Activated CD8-positive, alpha-beta T cell treated with anti-CD3 and anti-CD28 coated beads, Interleukin-2, amount 10 ng/mL, durations not matched to agents 7 days and 5 days (primary cell): ENCODE data around the gene LRMDA. TPM values are rescaled to one million over a fixed set of nuclear protein-coding genes. Genes with fewer than 3 reads are reported as not detected.

Experiments
- ATAC-seq: fragments of 150-1000 bp; cut with Tn5 transposase; one replicate; pipeline ENCODE4 v1.10.0; 2021; ENCODE audit warnings: moderate library complexity
- CTCF ChIA-PET: fragments of 350-600 bp; sonication (Branson Sonifier 250); formaldehyde crosslinking; loops from one replicate; lab custom pipeline; 2021; ENCODE audit warnings: antibody characterized with exemption; lab: Charles Lee
- POLR2A ChIA-PET: fragments of 350-600 bp; sonication (Branson Sonifier 250); formaldehyde crosslinking; loops from one replicate; lab custom pipeline; 2021; ENCODE audit warnings: antibody characterized with exemption; lab: Charles Lee
- DNase-seq: peaks from one replicate; pipeline ENCODE4 v3.0.0-alpha.2; 2020
- H3K27ac Mint-ChIP-seq: one replicate; pipeline ENCODE4 v1.8.0; 2021; ENCODE audit warnings: mild to moderate bottlenecking, mixed read lengths
- H3K27me3 Mint-ChIP-seq: one replicate; pipeline ENCODE4 v1.8.0; 2021; ENCODE audit warnings: low read depth, mixed read lengths
- H3K36me3 Mint-ChIP-seq: one replicate; pipeline ENCODE4 v1.8.0; 2021; ENCODE audit warnings: low read depth, mixed read lengths
- H3K4me1 Mint-ChIP-seq: one replicate; pipeline ENCODE4 v1.8.0; 2021; ENCODE audit warnings: low read depth, mixed read lengths
- H3K4me3 Mint-ChIP-seq: one replicate; pipeline ENCODE4 v1.8.0; 2021; ENCODE audit warnings: mild to moderate bottlenecking, mixed read lengths
- H3K9me3 Mint-ChIP-seq: one replicate; pipeline ENCODE4 v1.8.0; 2022; ENCODE audit warnings: mixed read lengths; ENCODE audit not compliant: insufficient read depth
- total RNA-seq, 2 experiments: library from RNA; stranded (reverse); gene quantifications; one replicate each; pipeline ENCODE4 v1.2.3, GENCODE V29; 2021

Gene LRMDA
- total RNA-seq, 2 experiments from 2014 or later = not detected

DNA sequence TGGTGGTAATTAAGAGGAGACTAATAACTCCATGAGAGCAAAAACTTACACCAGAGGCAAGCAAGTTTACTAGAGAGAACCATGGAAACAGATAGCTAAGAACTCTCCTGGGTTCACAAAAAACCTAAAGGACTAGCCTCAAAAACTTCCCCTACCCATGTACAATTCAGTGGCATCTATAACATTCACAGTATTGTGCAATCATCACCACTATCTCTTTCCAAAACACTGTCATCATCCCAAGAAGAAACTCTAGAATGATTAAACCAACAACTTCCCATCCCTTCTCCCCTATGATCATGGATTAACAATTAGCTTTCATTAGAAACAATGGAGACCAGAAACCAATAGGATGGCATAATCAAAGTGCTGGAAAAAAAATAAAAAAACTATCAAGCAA is 1038.3 kb downstream of the LRMDA start:
- H3K27ac Mint-ChIP-seq = no peak overlapping the region
- H3K36me3 Mint-ChIP-seq = no peaks in the 10 kb centered on the region
- ATAC-seq = no peak
- no peaks in the 10 kb centered on the region for H3K4me1 Mint-ChIP-seq
- ChIA-PET CTCF (no interaction called here), POLR2A (no interaction called here)
- no peaks in the 10 kb centered on the region for H3K27me3 Mint-ChIP-seq
- DNase-seq = no peak
- H3K4me3 Mint-ChIP-seq = no peak overlapping the region
- H3K9me3 Mint-ChIP-seq = no peaks in the 10 kb centered on the region

DNA sequence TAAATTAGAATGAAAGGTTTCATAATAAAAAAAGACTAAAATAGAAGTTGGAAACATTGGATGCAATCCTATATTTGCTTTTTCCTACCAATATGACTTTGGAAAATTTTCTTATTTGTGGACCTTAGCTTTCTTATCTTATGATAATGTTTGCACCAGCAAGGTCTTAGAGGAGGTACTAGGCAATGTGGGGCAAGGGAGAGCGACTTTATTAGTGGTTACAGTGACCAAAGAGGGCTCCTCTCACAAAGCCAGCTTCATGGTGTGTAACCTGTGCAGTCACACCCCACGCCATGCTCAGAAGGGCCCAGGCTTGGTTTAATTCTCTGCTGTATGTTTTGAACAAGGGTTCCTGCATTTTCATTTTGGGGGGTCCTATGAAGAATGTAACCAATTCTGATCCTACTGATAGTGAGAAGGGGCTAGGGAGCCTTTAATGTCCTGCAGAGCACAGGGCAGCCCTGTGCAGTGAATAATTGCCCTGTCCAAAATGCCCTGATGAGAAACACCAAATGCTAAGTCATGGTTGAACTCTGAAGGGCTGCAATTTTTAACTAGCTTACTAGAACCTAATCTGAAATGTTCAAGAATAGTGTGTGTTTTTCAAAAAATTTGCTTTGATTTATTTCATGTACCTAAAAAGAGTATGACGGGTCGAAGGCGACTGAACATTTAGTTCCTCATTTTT is 1047.8 kb downstream of the LRMDA start:
- H3K4me1 Mint-ChIP-seq = no peaks in the 10 kb centered on the region
- H3K27me3 Mint-ChIP-seq = no peaks in the 10 kb centered on the region
- POLR2A ChIA-PET = no interaction called here
- DNase-seq (no peak), ATAC-seq (no peak)
- no peaks in the 10 kb centered on the region for H3K36me3 Mint-ChIP-seq
- H3K27ac Mint-ChIP-seq = no peak overlapping the region
- CTCF ChIA-PET = no interaction called here
- H3K4me3 Mint-ChIP-seq = no peak overlapping the region
- H3K9me3 Mint-ChIP-seq = no peaks in the 10 kb centered on the region

DNA sequence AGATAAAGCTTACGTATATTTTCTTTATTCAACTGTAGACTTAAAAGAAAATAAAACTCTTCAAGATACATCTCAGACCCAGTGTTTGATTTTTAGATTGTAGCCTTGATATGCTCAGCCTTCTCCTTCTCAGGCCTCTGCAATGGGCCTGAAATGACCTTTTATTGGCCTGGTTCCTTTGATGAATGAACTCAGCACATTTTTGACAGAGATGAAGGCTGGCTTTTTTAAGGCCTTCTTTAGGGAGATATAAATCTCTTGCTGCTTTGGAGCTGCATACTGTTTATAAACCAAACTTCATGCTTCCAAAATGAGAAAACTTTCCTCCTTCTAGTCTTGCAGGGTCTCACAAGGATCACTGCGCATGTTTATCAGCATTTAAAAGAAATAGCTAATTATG is 1049.8 kb downstream of the LRMDA start:
- Mint-ChIP-seq H3K27ac (no peak overlapping the region), H3K36me3 (no peaks in the 10 kb centered on the region), H3K4me1 (no peaks in the 10 kb centered on the region), H3K4me3 (no peak overlapping the region), H3K9me3 (no peaks in the 10 kb centered on the region), H3K27me3 (no peaks in the 10 kb centered on the region)
- ChIA-PET POLR2A (no interaction called here), CTCF (no interaction called here)
- ATAC-seq (no peak), DNase-seq (no peak)

DNA sequence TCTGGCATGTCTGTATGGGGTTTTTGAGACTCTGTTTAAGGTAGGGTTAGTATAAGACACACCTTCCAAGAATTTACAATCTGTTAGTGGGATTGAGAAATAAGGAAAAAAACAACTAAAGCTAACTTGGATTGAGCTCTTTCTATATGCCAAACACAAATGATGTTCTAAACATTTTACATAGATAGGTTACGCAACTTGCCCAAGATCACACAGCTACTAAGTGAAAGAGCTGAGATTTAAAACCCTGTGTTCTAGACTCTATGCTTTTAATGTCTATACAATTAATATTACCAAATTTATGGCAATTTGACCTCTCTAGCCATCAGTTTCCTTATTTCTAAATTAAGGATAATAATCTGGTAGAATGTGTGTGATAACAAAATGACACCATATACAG is 1056.2 kb downstream of the LRMDA start:
- no peak overlapping the region for H3K4me3 Mint-ChIP-seq
- H3K36me3 Mint-ChIP-seq = no peaks in the 10 kb centered on the region
- CTCF ChIA-PET = no interaction called here
- POLR2A ChIA-PET = no interaction called here
- H3K27me3 Mint-ChIP-seq = no peaks in the 10 kb centered on the region
- H3K4me1 Mint-ChIP-seq = no peaks in the 10 kb centered on the region
- H3K27ac Mint-ChIP-seq = no peak overlapping the region
- no peak for DNase-seq
- ATAC-seq = no peak
- H3K9me3 Mint-ChIP-seq = peaks cover 22% of the 10 kb centered on the region

DNA sequence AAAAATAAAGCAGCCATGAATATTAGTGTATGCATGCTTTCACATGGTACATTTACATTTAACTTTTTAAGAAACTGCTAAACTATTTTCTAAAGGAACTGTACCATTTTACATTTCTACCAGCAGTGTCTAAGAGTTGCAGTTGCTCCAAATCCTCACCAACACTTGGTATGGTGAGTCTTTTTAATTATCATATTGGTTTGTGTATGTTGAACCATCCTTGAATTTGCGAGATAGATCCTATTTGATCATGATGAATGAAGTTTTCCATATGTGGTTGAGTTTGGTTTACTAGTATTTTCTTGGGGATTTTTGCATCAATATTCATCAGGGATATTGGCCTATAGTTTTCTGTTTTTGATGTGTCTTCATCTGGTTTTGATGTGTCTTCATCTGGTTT is 1057.2 kb downstream of the LRMDA start:
- Mint-ChIP-seq H3K4me1 (no peaks in the 10 kb centered on the region), H3K27ac (no peak overlapping the region), H3K9me3 (peaks cover 22% of the 10 kb centered on the region), H3K36me3 (no peaks in the 10 kb centered on the region), H3K4me3 (no peak overlapping the region), H3K27me3 (no peaks in the 10 kb centered on the region)
- POLR2A ChIA-PET = no interaction called here
- CTCF ChIA-PET = no interaction called here
- DNase-seq (no peak), ATAC-seq (no peak)

DNA sequence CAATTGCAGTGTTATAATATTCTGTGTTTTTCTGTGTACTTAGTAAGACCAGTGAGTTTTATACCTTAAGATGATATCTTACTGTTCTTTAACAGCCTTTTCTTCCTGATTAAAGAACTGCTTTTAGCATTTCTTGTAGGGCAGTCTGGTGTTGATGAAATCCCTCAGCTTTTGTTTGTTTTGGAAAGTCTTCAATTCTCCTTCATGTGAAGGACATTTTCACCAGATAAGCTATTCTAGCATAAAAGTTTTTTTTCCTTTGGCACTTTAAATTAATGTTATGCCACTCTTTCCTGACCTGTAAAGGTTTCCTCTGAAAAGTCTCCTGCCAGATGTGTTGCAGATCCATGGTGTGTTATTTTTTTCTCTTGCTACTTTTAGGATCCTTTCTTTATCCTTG is 1059.8 kb downstream of the LRMDA start:
- Mint-ChIP-seq H3K36me3 (no peaks in the 10 kb centered on the region), H3K27me3 (no peaks in the 10 kb centered on the region), H3K4me1 (no peaks in the 10 kb centered on the region), H3K27ac (no peak overlapping the region), H3K4me3 (no peak overlapping the region), H3K9me3 (peaks cover 26% of the 10 kb centered on the region)
- no peak for DNase-seq
- CTCF ChIA-PET = no interaction called here
- ATAC-seq = no peak
- POLR2A ChIA-PET = no interaction called here

DNA sequence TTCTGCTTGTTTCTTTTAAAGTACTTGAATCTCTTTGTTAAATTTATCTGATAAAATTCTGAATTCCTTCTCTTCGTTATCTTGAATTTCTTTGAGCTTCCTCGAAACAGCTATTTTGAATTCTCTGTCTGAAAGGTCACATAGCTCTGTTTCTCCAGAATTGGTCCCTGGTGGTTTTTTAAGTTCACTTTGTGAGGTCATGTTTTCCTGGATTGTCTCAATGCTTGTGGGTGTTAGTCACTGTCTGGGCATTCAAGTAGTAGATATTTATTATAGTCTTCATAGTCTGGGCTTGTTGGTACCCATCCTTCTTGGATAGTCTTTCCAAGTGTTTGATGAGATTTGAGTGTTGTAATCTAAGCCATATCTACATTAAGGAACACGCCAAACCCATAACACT is 1060.6 kb downstream of the LRMDA start:
- no peak for ATAC-seq
- DNase-seq = no peak
- Mint-ChIP-seq H3K27me3 (no peaks in the 10 kb centered on the region), H3K9me3 (peaks cover 26% of the 10 kb centered on the region), H3K4me1 (no peaks in the 10 kb centered on the region), H3K36me3 (no peaks in the 10 kb centered on the region), H3K4me3 (no peak overlapping the region), H3K27ac (no peak overlapping the region)
- CTCF ChIA-PET = interaction anchor here (1.1 kb wide), 1 partner anchor 9 kb away, joined by 3 read pairs; no protein-coding TSS in a partner anchor
- POLR2A ChIA-PET = no interaction called here

DNA sequence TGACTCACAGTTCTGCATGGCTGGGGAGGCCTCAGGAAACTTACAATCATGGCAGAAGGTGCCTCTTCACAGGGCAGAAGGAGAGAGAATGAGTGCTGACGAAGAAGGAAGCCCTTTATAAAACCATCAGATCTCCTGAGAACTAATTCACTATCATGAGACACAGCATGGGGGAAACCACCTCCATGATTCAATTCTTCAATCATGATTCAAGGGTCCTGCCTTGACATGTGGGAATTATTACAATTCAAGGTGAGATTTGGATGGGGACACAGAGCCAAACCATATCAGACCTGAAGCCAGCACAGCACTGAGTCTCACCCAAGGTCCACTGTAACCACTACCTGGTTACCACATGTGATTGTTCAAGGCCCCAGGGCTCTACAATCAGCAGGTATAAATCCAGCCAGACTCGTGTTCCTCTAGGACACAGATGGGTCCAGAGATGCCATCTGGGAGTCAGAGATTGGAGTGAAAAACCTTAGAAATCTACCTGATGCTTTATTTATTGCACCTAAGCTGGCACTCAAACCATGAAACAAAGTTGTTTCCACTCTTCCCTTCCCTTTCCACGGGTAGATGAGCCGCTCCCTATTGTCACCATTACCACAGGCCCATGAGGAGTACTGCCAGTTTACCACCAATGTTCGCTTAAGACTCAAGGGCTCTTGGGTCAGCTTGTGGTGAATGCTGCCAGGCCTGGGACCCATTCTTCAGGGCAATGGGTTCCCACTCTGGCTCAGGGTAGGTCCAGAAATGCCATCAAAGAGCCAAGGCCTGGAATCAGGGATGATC is 1061.5 kb downstream of the LRMDA start:
- CTCF ChIA-PET = interaction anchor here (1.1 kb wide), 1 partner anchor 10 kb away, joined by 3 read pairs; no protein-coding TSS in a partner anchor
- H3K9me3 Mint-ChIP-seq = peaks cover 26% of the 10 kb centered on the region
- no peak for DNase-seq
- POLR2A ChIA-PET = no interaction called here
- no peak overlapping the region for H3K4me3 Mint-ChIP-seq
- H3K36me3 Mint-ChIP-seq = no peaks in the 10 kb centered on the region
- H3K27me3 Mint-ChIP-seq = no peaks in the 10 kb centered on the region
- H3K4me1 Mint-ChIP-seq = no peaks in the 10 kb centered on the region
- ATAC-seq = no peak
- H3K27ac Mint-ChIP-seq = no peak overlapping the region

DNA sequence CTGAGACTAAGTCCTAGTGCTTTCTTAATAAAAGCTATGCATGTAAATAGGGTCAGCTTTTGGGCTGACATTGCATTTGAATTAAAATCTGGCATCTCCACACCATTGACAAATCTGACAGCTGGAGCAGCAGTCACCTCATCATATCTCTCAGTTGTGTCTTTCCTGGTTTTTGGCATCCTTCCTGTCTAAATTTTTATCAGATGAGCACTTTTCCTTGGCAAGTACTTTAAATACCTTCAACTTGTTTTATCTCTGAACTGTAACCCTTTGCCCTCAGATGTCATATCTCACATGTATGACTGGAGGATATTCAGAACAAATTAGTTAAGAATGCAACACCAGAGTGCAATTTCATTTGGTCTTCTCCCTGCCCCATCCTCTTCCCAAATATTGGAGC is 1066.2 kb downstream of the LRMDA start:
- CTCF ChIA-PET = no interaction called here
- peaks cover 5% of the 10 kb centered on the region for H3K9me3 Mint-ChIP-seq
- H3K36me3 Mint-ChIP-seq = no peaks in the 10 kb centered on the region
- H3K4me1 Mint-ChIP-seq = no peaks in the 10 kb centered on the region
- no peak for ATAC-seq
- no peak overlapping the region for H3K4me3 Mint-ChIP-seq
- POLR2A ChIA-PET = no interaction called here
- DNase-seq = no peak
- no peaks in the 10 kb centered on the region for H3K27me3 Mint-ChIP-seq
- no peak overlapping the region for H3K27ac Mint-ChIP-seq

DNA sequence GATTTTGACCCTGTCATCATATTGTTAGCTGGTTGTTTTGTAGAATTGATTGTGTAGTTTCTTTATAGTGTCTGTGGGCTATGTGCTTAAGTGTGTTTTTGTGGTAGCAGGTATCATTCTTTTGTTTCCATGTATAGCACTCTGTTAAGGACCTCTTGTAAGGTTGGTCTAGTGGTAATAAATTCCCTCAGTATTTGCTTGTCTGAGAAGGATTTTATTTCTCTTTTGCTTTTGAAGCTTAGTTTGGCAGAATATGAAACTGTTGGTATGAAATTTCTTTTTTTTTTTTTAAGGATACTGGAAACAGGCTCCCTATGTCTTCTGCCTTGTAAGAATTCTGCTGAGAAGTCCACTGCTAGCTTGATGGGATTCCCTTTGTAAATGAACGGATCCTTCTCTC is 1073.4 kb downstream of the LRMDA start:
- Mint-ChIP-seq H3K4me1 (no peaks in the 10 kb centered on the region), H3K4me3 (no peak overlapping the region), H3K36me3 (no peaks in the 10 kb centered on the region), H3K9me3 (no peaks in the 10 kb centered on the region), H3K27me3 (no peaks in the 10 kb centered on the region), H3K27ac (no peak overlapping the region)
- no peak for ATAC-seq
- ChIA-PET POLR2A (no interaction called here), CTCF (no interaction called here)
- DNase-seq = no peak

DNA sequence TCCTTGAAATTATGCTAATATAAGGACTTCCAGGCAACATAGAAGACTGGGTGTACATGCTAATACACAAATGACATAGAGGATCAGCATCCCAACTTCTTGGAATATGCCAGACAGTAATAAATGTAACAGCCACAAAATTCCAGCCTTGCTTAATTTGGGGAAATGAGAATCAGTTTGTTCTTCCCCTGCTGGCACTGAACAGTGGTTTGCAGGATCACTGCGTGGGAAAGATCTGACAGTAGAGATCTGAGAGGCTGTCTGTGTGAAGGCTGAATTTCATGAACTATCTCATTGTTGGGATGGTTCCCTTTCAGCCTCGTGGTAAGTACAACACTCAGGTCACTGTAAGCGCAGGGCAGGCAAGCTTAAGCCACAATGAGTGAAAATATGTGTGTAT is 1078.0 kb downstream of the LRMDA start:
- no peaks in the 10 kb centered on the region for H3K4me1 Mint-ChIP-seq
- ChIA-PET POLR2A (no interaction called here), CTCF (no interaction called here)
- no peaks in the 10 kb centered on the region for H3K9me3 Mint-ChIP-seq
- no peaks in the 10 kb centered on the region for H3K27me3 Mint-ChIP-seq
- H3K4me3 Mint-ChIP-seq = no peak overlapping the region
- ATAC-seq (no peak), DNase-seq (no peak)
- no peak overlapping the region for H3K27ac Mint-ChIP-seq
- H3K36me3 Mint-ChIP-seq = no peaks in the 10 kb centered on the region

DNA sequence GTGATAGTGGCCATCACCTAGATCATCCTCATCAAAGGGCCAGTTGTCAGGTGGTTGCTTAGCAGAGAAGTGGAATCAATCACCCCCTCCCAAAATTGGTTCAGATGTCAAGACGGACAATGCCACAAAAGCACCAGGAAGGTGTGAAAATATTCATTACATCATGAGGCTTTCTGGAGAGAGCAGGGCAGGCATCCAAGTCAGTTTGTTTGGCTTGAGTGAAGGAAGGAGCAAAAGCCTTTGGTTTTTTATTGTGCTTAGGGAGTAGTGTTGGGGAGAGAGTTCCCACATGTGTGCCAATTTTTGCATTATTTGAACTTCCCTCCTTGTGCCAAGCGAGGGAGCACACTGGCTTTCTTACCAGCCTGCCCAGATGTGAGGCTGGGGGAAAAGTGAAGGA is 1082.9 kb downstream of the LRMDA start:
- DNase-seq (no peak), ATAC-seq (no peak)
- no peaks in the 10 kb centered on the region for H3K36me3 Mint-ChIP-seq
- no peak overlapping the region for H3K4me3 Mint-ChIP-seq
- H3K27me3 Mint-ChIP-seq = no peaks in the 10 kb centered on the region
- ChIA-PET POLR2A (no interaction called here), CTCF (no interaction called here)
- H3K4me1 Mint-ChIP-seq = no peaks in the 10 kb centered on the region
- H3K9me3 Mint-ChIP-seq = no peaks in the 10 kb centered on the region
- no peak overlapping the region for H3K27ac Mint-ChIP-seq
